ENCODE results near the gene PKNOX1.
A peak's percentile ranks its signal among the peaks of the same experiment; 100 is the strongest.
"Not testable (repeated sequence)": the region's sequence is repeated elsewhere in the genome, so short reads cannot be mapped to it uniquely, and the experiment has no call there.

The PKNOX1 gene

DNA sequence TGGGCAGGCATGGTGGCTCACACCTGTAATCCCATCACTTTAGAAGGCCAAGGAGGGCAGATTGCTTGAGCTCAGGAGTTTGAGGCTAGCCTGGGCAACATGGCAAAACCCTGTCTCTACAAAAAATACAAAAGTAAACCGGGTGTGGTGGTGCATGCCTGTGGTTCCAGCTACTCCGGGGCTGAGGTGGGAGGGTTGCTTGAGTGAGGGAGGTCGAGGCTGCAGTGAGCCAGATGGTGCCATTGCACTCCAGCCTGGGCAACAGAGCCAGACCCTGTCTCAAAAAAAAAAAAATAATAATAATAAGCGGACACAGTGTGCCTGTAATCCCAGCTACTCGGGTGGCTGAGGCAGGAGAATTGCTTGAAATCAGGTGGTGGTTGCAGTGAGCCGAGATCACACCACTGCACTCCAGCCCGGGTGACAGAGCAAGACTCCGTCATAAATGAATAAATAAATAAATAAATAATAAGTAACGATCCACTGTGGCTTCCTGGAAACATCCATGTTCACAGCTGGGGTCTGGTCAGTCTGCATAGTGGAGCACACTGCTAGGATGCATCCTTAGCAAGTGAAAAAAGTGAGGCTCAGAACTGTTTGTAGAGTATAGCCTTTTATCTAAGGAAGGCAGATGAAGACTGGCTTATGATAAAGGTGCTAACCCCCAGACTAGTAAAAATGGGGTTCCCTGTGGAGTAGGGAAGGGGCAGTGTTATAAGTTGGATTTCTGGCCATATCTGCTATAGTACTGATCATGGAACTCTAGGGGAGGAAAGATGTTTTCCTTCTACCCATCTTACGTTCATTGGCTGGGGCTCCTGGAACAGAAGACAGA lies 15.7 kb downstream of the PKNOX1 start:
- DNase-seq (ENCODE audit: low read depth), result no peak
- no peak overlapping the region for H3K9ac ChIP-seq (ENCODE audit: low read length)
- no peaks in the 10 kb centered on the region for H3K36me3 ChIP-seq (ENCODE audit: control insufficient read depth, insufficient read depth, low read length, severe bottlenecking)
- H3K27me3 ChIP-seq (replicated peaks; ENCODE audit: control insufficient read depth, insufficient read depth, low read length), result no peaks in the 10 kb centered on the region
- H3K4me3 ChIP-seq (ENCODE audit: low read length), result no peak overlapping the region
- no peaks in the 10 kb centered on the region for H3K9me3 ChIP-seq (ENCODE audit: control insufficient read depth, low read length)
- peaks cover 18% of the 10 kb centered on the region for H3K4me1 ChIP-seq (ENCODE audit: control insufficient read depth, insufficient read depth, low read length)

DNA sequence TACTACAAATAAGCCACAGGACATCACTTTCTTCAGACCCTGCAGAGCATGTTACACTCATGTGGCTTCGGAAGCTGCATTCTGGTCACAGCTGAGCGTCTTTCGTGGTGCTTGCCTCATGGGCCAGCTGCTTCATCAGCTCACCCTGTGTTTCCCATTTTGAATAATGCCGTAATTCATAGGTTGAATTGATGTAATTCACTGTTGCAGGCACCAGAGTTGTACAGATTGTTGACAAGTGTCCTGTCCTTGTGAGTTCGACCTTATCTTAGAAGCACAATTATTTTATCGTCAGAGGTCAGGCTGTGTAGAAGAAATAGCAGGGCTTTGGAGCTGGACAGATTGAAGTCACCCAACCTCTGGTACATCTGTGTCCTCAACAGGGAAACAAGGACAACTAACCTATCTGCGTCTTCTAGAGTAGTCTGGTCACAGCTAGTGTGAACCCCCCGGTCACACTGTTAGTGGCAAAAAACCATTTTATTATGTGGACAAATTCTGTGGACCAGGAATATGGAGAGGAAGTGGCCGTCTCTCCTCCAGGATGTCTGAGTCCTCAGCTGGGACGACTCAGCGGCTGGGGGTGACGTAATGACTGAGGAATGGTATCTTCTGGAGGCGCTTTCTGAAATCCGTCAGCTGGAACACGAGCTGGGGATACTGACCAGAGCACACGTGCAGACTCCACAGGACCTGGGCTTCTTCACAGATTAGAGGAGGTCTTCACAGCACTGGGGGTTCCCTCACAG lies 17.8 kb downstream of the PKNOX1 start:
- peaks cover 22% of the 10 kb centered on the region for H3K4me1 ChIP-seq (ENCODE audit: control insufficient read depth, insufficient read depth, low read length)
- H3K9me3 ChIP-seq (ENCODE audit: control insufficient read depth, low read length), result no peaks in the 10 kb centered on the region
- peak overlapping the region; percentile 11 for H3K4me3 ChIP-seq (ENCODE audit: low read length)
- H3K9ac ChIP-seq (ENCODE audit: low read length), result no peak overlapping the region
- no peaks in the 10 kb centered on the region for H3K36me3 ChIP-seq (ENCODE audit: control insufficient read depth, insufficient read depth, low read length, severe bottlenecking)
- DNase-seq (ENCODE audit: low read depth), result peak; percentile 94
- no peaks in the 10 kb centered on the region for H3K27me3 ChIP-seq (replicated peaks; ENCODE audit: control insufficient read depth, insufficient read depth, low read length)

DNA sequence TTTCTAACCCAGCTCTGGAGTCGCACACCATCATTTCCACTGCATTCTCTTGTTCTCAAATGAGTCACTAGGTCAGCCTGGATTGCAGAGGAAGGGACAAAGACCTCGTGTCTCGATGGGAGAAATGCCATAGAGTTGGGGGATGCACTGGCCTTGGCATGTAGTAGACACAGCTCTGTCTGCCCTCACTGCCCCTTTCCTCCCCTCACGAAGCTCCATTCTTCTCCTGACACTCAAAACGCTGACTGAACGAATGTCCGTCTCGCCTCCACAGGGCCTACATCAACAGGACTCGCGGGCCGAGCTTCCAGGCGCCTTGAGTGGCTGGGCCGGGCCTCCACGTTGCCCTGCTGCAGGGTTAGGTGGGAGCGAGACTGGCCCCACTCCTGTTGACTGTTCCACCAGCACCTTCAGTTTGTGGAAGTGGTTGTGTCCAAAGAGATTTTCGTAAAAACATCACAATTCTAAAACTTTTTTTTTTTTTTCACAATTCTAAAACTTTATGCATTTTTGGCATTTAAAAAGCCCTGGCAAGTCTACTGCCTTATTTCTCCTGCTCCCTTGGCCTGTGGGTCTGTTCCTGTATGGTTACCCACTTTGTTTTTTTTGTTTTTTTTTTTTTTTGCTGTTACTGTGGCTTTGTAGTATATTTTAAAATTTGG lies 18.8 kb downstream of the PKNOX1 start:
- Histone ChIP-seq H3K4me3 (ENCODE audit: low read length) (peak overlapping the region; percentile 11), H3K9ac (ENCODE audit: low read length) (no peak overlapping the region), H3K27me3 (replicated peaks; ENCODE audit: control insufficient read depth, insufficient read depth, low read length) (no peaks in the 10 kb centered on the region), H3K4me1 (ENCODE audit: control insufficient read depth, insufficient read depth, low read length) (peaks cover 26% of the 10 kb centered on the region), H3K36me3 (ENCODE audit: control insufficient read depth, insufficient read depth, low read length, severe bottlenecking) (no peaks in the 10 kb centered on the region), H3K9me3 (ENCODE audit: control insufficient read depth, low read length) (no peaks in the 10 kb centered on the region)
- no peak for DNase-seq (ENCODE audit: low read depth)

DNA sequence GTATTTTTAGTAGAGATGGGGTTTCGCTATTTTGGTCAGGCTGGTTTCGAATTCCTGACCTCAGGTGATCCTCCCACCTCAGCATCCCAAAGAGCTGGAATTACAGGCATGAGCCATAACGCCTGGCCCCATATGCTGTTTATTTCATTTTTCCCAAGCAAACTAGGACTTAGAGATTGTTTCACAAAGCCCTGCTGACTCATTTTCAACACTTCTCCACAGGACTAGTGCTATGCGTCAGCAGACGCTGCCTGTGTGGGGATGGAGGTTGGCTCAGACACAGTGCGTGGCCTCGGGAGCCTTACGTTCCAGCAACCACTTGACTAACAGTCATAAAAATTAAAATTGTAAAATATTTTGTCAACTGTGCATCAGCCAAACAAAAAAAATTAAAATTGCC lies 22.7 kb downstream of the PKNOX1 start:
- Histone ChIP-seq H3K4me1 (ENCODE audit: control insufficient read depth, insufficient read depth, low read length) (peaks cover 20% of the 10 kb centered on the region), H3K36me3 (ENCODE audit: control insufficient read depth, insufficient read depth, low read length, severe bottlenecking) (no peaks in the 10 kb centered on the region), H3K4me3 (ENCODE audit: low read length) (peak overlapping the region; percentile 2), H3K9me3 (ENCODE audit: control insufficient read depth, low read length) (no peaks in the 10 kb centered on the region), H3K9ac (ENCODE audit: low read length) (no peak overlapping the region), H3K27me3 (replicated peaks; ENCODE audit: control insufficient read depth, insufficient read depth, low read length) (no peaks in the 10 kb centered on the region)
- peak; percentile 91 for DNase-seq (ENCODE audit: low read depth)

DNA sequence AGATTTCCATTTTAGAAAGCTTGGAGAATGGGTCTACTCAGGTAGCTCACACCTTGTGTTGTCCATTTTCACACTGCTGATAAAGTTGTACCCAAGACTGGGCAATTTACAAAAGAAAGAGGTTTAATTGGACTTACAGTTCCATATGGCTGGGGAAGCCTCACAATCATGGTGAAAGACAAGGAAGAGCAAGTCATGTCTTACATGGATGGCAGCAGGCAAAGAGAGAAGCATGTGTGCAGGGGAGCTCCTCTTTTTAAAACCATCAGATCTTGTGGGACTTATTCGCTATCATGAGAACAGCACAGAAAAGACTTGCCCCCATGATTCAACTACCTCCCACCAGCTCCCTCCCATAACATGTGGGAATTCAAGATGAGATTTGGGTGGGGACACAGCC lies 23.6 kb downstream of the PKNOX1 start:
- H3K4me1 ChIP-seq (ENCODE audit: control insufficient read depth, insufficient read depth, low read length), result peaks cover 11% of the 10 kb centered on the region
- not testable (repeated sequence) for H3K9ac ChIP-seq (ENCODE audit: low read length); H3K9me3 ChIP-seq (ENCODE audit: control insufficient read depth, low read length); DNase-seq (ENCODE audit: low read depth); H3K36me3 ChIP-seq (ENCODE audit: control insufficient read depth, insufficient read depth, low read length, severe bottlenecking); H3K27me3 ChIP-seq (replicated peaks; ENCODE audit: control insufficient read depth, insufficient read depth, low read length); H3K4me3 ChIP-seq (ENCODE audit: low read length)

DNA sequence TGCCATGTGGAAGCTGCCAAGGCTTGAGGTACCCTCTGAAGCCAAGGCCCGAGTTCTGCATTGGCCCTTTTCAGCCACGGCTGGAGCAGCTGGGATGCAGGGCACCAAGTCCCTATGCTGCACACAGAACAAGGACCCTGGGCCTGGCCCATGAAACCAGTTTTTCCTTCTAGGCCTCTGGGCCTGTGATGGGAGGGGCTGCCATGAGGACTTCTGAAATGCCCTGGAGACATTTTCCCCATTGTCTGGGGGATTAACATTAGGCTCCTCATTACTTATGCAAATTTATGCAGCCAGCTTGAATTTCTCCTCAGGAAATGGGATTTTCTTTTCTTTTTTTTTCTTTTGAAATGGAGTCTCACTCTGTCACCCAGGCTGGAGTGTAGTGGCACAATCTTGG lies 24.8 kb downstream of the PKNOX1 start:
- H3K27me3 ChIP-seq (replicated peaks; ENCODE audit: control insufficient read depth, insufficient read depth, low read length); DNase-seq (ENCODE audit: low read depth); H3K9me3 ChIP-seq (ENCODE audit: control insufficient read depth, low read length); H3K4me3 ChIP-seq (ENCODE audit: low read length); H3K9ac ChIP-seq (ENCODE audit: low read length); H3K36me3 ChIP-seq (ENCODE audit: control insufficient read depth, insufficient read depth, low read length, severe bottlenecking): not testable (repeated sequence)
- peaks cover 10% of the 10 kb centered on the region for H3K4me1 ChIP-seq (ENCODE audit: control insufficient read depth, insufficient read depth, low read length)

DNA sequence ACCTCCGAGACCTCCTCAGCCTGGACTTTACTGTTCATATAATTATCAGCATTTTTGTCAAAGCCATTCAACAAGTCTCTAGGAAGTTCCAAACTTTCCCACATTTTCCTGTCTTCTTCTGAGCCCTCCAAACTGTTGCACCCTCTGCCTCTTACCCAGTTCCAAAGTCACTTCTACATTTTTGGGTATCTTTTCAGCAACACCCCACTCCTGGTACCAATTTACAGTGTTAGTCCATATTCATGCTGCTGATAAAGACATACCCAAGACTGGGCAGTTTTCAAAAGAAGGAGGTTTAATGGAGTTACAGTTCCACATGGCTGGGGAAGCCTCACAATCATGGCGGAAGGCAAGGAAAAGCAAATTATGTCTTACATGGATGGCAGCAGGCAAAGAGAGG lies 25.7 kb downstream of the PKNOX1 start:
- DNase-seq (ENCODE audit: low read depth); H3K36me3 ChIP-seq (ENCODE audit: control insufficient read depth, insufficient read depth, low read length, severe bottlenecking); H3K4me3 ChIP-seq (ENCODE audit: low read length); H3K9ac ChIP-seq (ENCODE audit: low read length); H3K9me3 ChIP-seq (ENCODE audit: control insufficient read depth, low read length); H3K27me3 ChIP-seq (replicated peaks; ENCODE audit: control insufficient read depth, insufficient read depth, low read length): not testable (repeated sequence)
- H3K4me1 ChIP-seq (ENCODE audit: control insufficient read depth, insufficient read depth, low read length), result peaks cover 10% of the 10 kb centered on the region

DNA sequence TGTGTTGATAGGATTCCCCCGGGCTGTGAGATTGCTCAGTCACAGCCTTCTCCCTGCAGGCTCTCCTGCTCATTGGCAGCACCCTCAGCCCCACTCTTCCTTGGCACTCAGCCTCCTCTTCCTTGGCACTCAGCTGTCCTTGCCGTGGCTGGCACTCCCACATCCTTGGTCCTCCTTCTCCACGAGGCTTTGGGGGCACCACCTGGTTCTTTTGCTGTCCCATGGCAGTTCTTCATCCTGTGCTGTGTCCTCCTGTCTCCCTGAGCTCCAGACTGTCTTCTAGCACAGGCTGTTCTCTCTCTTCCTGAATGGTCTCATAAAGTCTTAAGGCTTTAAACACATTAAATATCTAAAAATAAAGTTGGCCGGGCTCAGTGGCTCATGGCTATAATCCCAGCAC lies 27.0 kb downstream of the PKNOX1 start:
- peaks cover 10% of the 10 kb centered on the region for H3K4me1 ChIP-seq (ENCODE audit: control insufficient read depth, insufficient read depth, low read length)
- H3K27me3 ChIP-seq (replicated peaks; ENCODE audit: control insufficient read depth, insufficient read depth, low read length), result no peaks in the 10 kb centered on the region
- no peak overlapping the region for H3K4me3 ChIP-seq (ENCODE audit: low read length)
- no peak for DNase-seq (ENCODE audit: low read depth)
- H3K36me3 ChIP-seq (ENCODE audit: control insufficient read depth, insufficient read depth, low read length, severe bottlenecking), result no peaks in the 10 kb centered on the region
- no peaks in the 10 kb centered on the region for H3K9me3 ChIP-seq (ENCODE audit: control insufficient read depth, low read length)
- no peak overlapping the region for H3K9ac ChIP-seq (ENCODE audit: low read length)

DNA sequence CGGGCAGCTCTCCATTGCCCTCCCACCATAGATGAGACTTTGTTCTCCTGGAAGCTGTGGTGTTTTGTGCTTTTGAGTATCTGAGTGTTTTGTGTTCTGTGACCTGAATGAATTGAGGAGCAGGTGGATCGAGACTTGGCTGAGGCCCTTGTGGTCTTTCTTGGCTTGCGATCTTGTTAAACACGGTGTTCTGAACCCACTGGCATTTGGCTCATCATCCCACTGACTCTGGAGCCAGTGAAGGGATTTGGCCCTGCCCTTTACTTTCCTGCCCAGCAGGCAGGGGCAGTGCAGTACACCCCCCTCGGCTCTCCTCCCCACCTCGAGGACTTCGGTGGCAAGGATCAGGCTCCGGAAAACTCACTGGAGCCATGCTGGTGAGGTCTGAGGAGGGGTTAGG lies 30.6 kb downstream of the PKNOX1 start:
- Histone ChIP-seq H3K9ac (ENCODE audit: low read length) (no peak overlapping the region), H3K9me3 (ENCODE audit: control insufficient read depth, low read length) (no peaks in the 10 kb centered on the region), H3K4me3 (ENCODE audit: low read length) (no peak overlapping the region), H3K36me3 (ENCODE audit: control insufficient read depth, insufficient read depth, low read length, severe bottlenecking) (peaks cover 21% of the 10 kb centered on the region), H3K27me3 (replicated peaks; ENCODE audit: control insufficient read depth, insufficient read depth, low read length) (no peaks in the 10 kb centered on the region), H3K4me1 (ENCODE audit: control insufficient read depth, insufficient read depth, low read length) (no peaks in the 10 kb centered on the region)
- no peak for DNase-seq (ENCODE audit: low read depth)

DNA sequence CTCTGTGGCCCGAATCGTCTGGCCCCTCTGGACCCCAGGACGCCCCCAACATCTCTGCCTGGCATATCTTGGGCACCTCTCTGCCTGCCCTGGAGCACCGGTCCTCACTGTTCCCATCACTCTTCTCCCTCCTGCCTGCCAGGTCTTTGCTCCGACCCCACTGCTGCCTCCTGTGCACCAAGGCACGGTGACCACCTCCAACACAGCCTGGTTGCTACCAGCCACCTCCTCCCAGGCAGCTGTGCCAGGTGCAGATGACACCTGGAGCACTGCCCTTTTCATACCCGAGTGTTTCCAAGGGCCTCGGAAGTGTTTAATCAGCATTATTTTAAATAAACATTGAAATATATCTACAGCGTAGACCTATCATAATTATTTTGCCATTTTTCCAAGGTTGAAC lies 31.3 kb downstream of the PKNOX1 start:
- peaks cover 24% of the 10 kb centered on the region for H3K36me3 ChIP-seq (ENCODE audit: control insufficient read depth, insufficient read depth, low read length, severe bottlenecking)
- no peak for DNase-seq (ENCODE audit: low read depth)

More for the DNA sequence above, 31.3 kb downstream of the PKNOX1 start:
- Histone ChIP-seq H3K9me3 (ENCODE audit: control insufficient read depth, low read length) (no peaks in the 10 kb centered on the region), H3K4me1 (ENCODE audit: control insufficient read depth, insufficient read depth, low read length) (no peaks in the 10 kb centered on the region), H3K4me3 (ENCODE audit: low read length) (no peak overlapping the region), H3K27me3 (replicated peaks; ENCODE audit: control insufficient read depth, insufficient read depth, low read length) (no peaks in the 10 kb centered on the region), H3K9ac (ENCODE audit: low read length) (no peak overlapping the region)

All from adipocyte (in vitro differentiated cells).